Activated T-helper 1 cell treated with Interleukin-2 at 50 U/mL for 16 hours (primary cell): Measurements from ENCODE around the gene CAPN10.

Experiments used
- DNase-seq: peaks from one replicate; pipeline ENCODE4 v3.0.0-alpha.2; 2020; ENCODE audit warnings: low read depth

CAPN10 gene

DNA sequence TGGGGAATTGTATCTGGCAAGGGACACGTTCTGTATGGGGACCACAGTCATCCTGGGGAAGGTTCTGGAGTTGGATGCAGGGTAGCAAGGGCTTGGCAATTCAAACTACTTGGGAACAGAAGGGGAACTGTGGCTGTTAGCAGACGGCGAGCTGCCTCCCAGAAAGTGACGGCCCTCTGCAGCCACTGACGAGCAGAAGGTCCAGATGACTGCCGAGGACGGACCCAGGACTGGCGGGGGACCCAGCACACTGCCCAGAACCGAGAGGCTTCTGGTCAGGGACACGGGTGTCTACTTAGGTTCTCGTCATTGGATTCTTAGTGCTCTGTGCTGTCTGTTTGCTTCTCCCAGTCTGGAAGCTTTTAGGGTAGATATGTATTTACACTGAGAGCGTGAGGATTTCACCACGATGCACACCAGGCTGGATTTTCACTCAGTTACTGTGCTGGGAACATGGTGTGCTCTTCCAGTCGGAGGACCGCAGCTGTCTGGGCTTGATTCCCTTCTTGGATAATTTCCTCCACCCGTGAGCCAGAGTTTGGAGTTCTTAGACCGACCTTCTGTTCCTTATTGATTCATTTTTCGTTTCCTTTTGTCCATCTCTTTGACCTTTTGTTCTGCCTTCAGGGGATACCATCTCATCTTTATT lies 52.1 kb downstream of the CAPN10 start:
- DNase-seq: no peak

DNA sequence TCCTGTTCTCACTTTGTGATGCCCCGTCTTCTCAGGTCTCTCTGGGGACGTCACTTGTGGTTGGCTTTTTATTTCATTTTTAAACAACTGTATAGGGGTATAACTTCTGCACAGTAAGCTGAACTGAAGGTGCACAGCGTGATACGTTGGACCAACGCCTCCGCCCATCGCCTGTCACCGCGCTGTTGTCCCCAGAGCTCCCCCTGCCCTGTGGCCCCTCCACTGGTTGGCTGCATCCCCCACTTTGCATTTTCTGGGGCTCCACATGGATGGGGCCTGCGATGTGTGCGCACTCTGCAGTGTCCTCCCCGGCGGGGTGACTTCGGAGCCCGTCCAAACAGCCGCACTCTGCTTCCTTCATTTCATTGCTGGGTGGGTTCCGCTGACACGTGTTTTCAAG lies 53.0 kb downstream of the CAPN10 start:
- DNase-seq: no peak

DNA sequence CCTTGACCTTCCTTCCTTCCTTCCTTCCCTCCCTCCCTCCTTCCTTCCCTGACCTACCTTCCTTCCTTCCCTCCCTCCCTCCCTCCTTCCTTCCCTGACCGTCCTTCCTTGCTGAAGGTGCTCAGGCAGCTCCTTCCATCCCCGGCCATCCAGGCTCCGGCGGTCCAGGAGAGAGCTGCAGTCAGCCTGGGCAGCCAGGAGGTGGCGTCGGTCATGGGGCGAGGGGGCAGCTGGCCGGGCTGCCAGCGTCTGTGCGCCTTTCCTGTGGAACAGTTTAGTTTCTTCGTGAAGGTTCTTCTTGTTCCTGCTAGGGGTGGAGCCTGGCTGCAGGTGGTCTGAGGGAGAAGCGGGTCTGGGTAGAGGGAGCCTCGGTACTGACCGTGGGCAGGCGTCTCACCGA lies 54.4 kb downstream of the CAPN10 start:
- no peak for DNase-seq

DNA sequence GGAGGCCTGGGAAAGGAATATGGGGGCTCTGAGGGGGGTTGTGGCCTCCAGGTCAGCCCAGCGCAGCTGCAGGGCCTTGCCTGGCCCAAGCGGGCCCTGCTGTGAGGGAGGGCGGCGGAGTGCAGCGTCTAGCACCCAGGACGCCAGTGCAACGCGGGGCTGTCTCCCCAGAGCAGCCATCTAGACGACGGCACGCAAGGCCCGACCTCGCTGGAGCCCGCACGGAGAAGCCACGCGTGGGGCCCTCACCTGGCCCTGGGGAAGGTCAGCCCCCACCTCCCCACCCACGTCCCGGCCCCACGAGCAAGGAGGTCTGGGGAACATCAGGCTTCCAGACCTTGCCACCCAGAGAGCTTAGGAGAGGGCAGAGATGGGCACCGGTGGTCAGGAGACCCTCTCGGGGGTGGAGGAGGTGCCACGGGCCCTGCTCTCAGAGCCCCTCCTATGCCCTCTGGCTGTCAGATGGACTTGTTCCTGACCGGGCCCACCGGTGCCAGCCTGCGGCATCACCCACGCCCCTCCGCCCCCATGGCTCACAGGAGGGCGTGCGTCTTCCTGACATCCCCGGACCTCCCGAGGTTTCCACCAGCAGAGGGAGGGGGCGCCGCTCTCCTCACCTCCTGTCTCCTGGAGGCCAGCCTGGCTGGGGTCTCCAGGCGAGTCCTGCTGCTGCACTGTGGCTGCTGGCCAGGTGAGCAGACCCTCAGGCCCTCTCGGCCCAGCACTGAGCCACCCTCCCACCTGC lies 55.7 kb downstream of the CAPN10 start:
- no peak for DNase-seq

DNA sequence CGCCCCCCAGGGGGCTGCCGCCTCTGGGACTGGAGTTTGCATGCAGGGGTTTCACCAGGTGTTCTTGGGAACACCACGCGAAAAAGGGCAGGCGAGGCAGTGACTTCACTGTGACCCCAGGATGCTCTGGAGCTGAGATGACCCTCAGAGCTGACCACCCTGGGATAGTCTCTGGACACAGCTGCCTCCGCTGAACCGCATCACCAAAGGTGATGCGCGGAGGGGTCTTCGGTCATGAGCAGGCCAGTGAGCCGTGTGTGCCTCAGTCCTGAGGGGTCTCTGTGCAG lies 56.2 kb downstream of the CAPN10 start:
- DNase-seq: no peak

DNA sequence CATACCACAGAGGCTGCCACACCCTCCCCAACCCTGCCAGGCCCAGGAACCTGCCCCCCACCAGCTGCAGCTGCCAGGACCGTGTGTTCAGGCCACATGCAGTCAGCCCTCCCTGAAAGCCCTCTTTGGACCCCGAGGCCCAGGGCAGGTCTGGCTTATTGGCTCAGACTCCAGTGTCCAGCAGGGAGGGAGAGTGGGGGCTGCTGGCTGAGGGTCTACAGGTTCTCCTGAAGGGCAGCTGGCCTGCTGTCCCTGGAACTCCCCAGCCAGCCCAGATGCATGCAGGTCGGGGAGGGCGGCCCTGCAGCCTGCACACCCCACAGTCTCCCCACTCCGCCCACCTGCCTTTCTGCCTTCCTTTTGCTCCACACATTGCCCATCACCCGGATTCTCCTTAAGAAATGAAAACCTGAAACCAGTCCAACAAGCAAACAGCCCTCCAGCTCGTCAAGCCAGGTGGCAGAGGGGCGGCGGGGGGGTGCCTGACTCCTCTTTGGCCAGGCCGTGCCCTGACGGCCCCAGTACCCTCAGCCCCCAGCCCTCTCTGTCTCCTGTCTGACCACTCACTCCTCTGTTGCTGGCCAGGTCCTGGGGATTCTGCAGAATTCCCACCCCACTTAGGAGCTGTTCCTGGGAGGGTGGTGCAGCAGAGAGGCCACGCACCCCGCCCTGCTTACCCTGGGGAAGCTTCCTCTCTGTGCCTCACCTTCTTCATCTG lies 56.7 kb downstream of the CAPN10 start:
- DNase-seq: no peak

DNA sequence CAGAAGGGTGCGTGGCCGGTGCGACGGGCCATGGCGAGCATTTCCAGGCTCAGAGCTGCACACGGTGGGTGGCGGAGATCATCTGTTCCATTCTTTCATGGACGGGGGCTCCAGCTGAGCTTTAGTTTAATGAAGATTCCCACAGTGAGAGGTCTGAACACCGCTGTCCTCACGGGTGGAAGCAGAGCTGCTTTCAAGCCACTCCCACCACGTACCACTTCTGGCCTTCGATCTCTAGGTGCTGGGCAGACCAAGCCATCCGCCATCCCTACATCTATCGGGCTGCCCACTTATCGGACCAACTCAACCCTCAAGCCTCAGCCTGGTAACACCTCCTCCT lies 57.2 kb downstream of the CAPN10 start:
- no peak for DNase-seq

DNA sequence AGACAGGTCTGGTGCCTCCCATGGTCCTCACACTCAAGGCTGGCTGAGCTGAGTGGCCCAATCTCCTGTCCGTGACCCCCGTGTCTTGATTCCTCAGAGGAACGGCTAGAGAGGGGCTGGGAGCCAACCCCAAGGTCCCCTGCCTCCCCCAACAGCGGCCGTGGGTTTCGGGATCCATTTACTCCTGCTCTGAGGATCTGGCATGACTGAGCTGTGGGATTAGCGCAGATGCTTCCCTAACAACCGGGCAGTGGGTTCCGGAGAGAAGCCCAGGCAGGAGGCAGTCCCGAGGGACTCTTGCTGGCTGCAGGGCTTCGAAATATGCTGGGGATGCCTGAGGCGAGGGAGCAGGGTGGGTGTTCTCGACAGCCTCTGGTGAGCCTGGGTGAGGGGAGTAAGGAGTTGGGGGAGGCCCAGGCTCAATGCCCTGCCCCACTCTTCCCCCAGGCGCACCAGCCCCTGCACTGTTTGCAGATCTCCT lies 57.7 kb downstream of the CAPN10 start:
- no peak for DNase-seq

DNA sequence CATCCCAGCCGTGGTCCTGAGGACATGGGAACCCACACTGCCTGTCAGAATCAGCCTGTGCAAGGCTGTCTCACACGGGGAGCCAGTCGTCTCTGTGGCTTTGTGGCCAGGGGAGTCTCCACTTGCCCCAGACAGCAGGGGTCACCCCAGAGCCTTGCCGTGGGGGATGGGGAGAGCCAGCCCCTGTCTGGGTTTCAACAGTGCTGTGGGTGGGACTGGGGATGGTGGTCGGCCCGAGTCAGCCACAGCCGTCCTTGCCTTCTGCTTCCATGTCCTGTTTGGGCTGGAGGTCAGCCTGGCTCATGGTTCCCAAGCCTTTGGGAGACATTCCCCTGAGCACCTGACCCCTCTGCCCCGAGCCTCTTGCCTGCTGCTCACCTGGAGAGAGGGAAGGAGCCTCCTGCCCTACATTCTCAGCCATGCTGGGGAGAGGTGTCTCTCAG lies 58.3 kb downstream of the CAPN10 start:
- DNase-seq: no peak

DNA sequence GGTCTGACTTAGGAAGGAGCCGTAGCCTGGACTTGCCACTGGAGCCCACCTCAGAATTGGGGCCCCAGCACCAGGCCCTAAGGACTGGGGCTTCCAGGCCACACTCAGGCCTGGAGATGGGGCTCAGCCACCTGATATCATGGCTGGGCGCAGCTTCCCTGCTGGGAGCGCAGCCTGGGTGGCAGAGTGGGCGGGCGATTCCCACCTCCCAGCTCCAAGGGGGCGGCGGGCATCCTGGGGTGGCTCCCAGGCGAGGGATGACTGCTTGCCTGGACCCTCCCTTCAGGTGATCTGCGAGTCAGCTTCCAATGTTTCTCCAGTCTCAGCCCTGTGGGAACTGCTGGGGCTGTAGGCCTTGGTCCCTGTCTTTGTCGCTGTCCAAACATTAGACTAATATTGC lies 58.8 kb downstream of the CAPN10 start:
- no peak for DNase-seq

DNA sequence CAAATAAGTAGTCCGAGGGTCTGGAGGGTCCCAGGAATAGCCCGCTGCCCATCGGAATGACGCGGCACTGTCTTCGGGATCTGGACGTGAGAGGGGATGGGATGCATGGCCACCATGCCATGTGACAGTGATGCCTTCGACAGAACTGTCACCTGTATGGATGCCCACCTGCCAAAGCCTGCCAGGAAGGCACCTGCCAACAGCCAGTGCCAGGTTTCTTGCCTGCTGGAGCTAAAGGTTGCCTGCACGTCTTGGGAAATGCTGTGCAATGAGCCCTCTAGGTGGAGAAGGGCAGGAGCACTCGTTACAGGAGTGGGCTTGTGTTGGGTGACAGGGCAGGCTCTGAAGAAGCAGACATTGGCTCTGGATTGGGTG lies 59.3 kb downstream of the CAPN10 start:
- DNase-seq: no peak

DNA sequence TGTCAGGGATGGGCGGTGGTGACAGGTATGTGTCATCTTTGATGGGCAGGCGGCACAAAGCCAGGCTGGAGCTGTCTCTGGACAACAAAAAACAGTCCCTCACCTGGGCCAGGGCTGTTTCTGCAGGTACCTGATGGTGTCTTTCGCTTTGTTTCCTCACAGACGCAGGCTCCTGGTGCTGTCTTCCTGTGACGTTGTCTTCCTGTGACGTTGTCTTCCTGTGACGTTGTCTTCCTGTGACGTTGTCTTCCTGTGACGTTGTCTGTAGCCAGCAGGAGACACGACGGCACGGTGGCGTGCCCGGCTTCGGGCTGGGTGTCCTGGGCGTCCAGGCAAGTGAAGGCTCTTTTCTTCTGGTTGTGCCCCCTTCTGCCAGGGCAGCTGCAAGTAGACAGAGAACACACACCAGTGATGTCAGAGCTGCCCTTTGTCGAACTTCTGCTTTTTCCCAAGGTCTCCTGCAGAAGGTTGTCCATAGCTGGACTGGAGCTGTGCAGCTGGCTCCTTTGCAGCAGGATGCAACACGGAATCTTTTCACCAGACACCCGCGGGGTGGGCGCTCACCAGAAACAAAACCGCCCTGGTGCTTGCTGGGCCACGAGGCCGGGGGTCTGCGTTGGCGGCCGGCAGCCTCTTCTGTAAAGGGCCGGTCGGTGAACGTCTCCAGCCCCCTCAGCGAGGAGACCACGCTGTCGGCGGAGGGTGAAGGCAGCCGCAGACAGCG lies 59.8 kb downstream of the CAPN10 start:
- no peak for DNase-seq

DNA sequence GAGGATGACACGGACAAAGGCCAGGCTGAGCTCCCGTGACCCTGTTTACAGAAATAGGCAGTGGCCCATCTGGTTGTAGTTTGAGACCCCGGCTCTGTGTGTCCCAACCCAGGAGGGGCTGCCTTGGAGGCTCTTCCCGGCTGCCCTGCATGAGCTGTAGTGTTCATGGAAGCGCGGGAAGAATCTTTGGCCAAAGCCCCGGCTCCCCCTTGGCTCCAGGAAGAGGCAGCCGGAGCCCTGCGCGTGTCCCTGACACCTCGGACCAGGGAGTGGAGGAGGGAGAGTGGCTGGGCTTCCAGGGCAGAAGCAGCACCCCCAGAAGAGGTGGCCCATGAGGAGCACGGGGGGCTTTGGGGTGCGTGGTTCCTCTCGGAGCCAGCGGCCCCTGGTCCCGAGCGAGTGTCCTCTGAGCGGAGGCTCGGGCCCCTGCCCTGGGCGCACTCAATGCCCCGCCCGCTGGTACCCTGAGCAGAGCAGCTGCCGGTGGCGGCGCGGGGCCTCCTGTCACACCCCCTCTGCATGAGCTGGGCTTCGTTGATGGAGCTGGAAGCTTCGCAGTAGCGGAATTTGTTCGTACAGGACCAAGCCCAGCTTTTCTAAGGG lies 60.5 kb downstream of the CAPN10 start:
- DNase-seq: no peak

DNA sequence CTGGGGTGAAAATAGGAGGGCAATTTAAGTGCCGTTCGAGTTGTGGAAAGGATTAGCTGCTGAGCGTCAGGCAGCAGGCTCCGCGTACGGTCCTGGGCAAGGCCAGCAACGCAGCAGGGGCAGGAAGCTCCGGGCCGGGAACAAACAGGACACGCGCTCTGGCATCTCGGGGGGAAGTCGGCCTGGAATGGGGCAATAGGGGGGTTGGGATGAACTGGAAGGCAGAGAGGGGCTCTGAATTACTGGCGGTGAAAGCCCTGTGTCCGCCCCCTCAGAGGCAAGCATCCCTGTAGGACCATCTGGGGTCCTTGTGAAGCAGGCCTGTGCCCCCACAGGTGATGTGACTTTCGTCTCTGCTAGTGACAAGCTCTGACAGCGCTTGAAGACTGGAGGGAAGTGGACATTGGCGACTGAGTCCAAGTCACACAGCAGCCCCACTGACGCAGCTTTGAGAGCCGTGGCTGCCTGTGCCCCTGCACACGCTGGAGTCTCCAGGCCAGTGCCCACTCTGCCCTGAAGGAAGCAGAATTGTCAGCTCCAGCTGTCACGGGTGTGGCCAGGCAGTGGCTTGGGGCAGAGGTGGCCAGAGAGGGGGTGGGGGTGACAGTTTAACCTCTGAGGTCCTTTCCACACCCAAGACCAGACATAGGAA lies 61.1 kb downstream of the CAPN10 start:
- DNase-seq: no peak

DNA sequence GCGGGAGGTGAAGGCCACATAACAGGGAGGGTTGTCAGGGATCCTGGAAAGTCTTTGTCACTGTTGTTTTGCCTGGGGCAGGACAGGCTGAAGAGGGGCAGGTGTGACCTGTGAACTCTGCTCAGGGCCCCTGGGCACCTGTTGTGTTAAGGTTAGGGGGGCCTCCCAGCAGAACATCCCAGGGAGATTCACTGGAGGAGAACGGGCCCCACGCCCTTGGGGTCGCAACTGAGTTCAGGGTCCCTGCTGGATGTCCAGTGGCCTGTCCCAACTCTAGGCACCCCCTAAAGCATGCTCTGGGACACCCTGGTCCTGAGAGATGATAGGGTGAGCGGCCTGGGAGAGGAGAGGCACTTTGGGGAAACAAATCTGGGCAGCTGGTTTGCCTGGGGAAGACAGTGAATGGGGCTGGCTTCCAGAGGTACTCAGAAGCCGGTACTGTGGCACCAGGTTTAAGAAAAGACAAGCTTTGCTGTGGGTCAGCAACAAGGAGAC lies 61.7 kb downstream of the CAPN10 start:
- no peak for DNase-seq
